ENCODE results near the gene USP22.
A peak's percentile ranks its signal among the peaks of the same experiment; 100 is the strongest.

USP22 gene

DNA sequence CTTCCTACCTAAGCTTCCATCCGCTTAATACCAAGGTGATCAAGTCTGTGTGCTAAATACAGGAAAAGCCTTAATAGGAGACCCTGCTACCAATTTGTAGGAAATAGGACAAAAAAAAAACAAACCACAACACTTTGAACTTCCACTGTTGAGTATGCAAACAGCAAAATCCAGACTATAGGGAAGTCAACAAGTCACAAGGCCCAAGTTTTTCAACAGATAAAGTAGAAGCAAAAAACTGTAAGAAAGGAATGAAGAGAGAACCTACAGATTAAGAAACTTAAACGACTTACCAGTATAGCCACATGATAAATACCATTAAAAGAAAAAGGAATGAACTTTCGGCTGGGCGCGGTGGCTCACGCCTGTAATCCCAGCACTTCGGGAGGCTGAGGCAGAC, 7.4 kb downstream of the USP22 start:
- Histone ChIP-seq H3K27me3 (ENCODE audit: low read length) (no peaks in the 10 kb centered on the region), H3K9me3 (ENCODE audit: insufficient read depth, low read length) (no peaks in the 10 kb centered on the region), H3K4me2 (ENCODE audit: low read depth, low read length, poor library complexity, severe bottlenecking) (peak overlapping the region; percentile 66), H3K27ac (ENCODE audit: low read depth, low read length) (peak overlapping the region; percentile 68), H3F3A (ENCODE audit: insufficient read depth) (peaks cover 34% of the 10 kb centered on the region), H3K9me2 (replicated peaks; ENCODE audit: insufficient read depth, low read length) (no peaks in the 10 kb centered on the region), H3K79me2 (ENCODE audit: insufficient read depth, low read length) (peaks cover 100% of the 10 kb centered on the region), H3K9ac (ENCODE audit: low read length) (peak overlapping the region; percentile 16), H3K36me3 (ENCODE audit: low read length) (peaks cover 16% of the 10 kb centered on the region), H3K4me3 (ENCODE audit: insufficient read depth, low read length, poor library complexity, severe bottlenecking) (peak overlapping the region; percentile 38), H2AFZ (ENCODE audit: low read depth, low read length, severe bottlenecking) (no peak overlapping the region), H4K20me1 (ENCODE audit: low read depth, low read length) (peaks cover 76% of the 10 kb centered on the region)
- TF ChIP-seq, protein P1, sequence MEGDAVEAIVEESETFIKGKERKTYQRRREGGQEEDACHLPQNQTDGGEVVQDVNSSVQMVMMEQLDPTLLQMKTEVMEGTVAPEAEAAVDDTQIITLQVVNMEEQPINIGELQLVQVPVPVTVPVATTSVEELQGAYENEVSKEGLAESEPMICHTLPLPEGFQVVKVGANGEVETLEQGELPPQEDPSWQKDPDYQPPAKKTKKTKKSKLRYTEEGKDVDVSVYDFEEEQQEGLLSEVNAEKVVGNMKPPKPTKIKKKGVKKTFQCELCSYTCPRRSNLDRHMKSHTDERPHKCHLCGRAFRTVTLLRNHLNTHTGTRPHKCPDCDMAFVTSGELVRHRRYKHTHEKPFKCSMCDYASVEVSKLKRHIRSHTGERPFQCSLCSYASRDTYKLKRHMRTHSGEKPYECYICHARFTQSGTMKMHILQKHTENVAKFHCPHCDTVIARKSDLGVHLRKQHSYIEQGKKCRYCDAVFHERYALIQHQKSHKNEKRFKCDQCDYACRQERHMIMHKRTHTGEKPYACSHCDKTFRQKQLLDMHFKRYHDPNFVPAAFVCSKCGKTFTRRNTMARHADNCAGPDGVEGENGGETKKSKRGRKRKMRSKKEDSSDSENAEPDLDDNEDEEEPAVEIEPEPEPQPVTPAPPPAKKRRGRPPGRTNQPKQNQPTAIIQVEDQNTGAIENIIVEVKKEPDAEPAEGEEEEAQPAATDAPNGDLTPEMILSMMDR (IDR thresholded peaks at IDR 0.05; ENCODE audit: insufficient read depth, low read length, poor library complexity, severe bottlenecking) = no peak
- no peak for TF ChIP-seq EZH2phosphoT487 (conservative IDR thresholded peaks at IDR 0.05; ENCODE audit: low read length)

DNA sequence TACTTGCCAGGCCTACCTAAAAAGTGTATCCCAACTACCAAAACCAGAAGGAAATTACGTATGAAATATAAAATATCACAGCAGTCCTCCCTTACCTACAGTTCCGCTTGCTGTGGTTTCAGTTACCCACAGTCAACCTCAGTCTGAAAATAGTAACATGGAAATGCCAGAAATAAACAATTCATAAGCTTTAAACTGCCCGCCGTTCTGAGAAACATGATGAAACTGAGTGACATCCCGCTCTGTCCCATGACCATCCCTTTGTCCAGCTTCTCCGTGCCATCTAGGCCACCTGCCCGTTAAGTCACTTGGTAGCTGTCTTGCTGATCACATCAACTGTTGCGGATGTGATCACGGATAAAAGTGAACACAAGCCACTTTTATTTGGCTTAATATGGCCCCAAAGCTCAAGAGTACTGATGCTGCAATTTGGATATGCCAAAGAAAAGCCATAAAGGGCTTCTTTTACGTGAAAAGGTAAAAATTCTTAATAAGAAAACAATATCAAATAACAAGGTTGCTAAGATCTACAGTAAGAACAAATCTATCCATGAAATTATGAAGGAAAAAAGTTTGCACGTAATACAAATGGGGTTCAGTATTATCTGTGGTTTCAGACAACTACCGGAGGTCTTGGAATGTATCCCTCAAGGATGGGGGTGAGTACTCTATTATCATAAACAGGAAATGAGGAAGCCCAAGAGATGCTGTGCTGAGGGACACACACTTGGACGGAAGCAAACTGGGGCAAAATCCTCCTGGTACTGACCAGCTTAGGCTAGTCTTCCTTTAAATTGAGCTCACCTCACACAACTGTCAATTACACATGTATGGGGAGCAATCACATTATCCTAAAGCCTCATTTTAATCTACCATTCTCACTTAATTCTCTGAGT, 8.2 kb downstream of the USP22 start:
- peak overlapping the region; percentile 68 for H3K27ac ChIP-seq (ENCODE audit: low read depth, low read length)
- peak overlapping the region; percentile 38 for H3K4me3 ChIP-seq (ENCODE audit: insufficient read depth, low read length, poor library complexity, severe bottlenecking)
- H3K9me3 ChIP-seq (ENCODE audit: insufficient read depth, low read length) = no peaks in the 10 kb centered on the region
- peak overlapping the region; percentile 66 for H3K4me2 ChIP-seq (ENCODE audit: low read depth, low read length, poor library complexity, severe bottlenecking)
- H3K27me3 ChIP-seq (ENCODE audit: low read length) = no peaks in the 10 kb centered on the region
- TF ChIP-seq, protein P1 (IDR thresholded peaks at IDR 0.05; ENCODE audit: insufficient read depth, low read length, poor library complexity, severe bottlenecking) = no peak
- TF ChIP-seq EZH2phosphoT487 (conservative IDR thresholded peaks at IDR 0.05; ENCODE audit: low read length) = no peak
- H3K79me2 ChIP-seq (ENCODE audit: insufficient read depth, low read length) = peaks cover 100% of the 10 kb centered on the region
- peaks cover 11% of the 10 kb centered on the region for H3K36me3 ChIP-seq (ENCODE audit: low read length)
- H4K20me1 ChIP-seq (ENCODE audit: low read depth, low read length) = peaks cover 76% of the 10 kb centered on the region
- H3F3A ChIP-seq (ENCODE audit: insufficient read depth) = peaks cover 27% of the 10 kb centered on the region
- no peaks in the 10 kb centered on the region for H3K9me2 ChIP-seq (replicated peaks; ENCODE audit: insufficient read depth, low read length)
- peak overlapping the region; percentile 16 for H3K9ac ChIP-seq (ENCODE audit: low read length)
- H2AFZ ChIP-seq (ENCODE audit: low read depth, low read length, severe bottlenecking) = no peak overlapping the region

DNA sequence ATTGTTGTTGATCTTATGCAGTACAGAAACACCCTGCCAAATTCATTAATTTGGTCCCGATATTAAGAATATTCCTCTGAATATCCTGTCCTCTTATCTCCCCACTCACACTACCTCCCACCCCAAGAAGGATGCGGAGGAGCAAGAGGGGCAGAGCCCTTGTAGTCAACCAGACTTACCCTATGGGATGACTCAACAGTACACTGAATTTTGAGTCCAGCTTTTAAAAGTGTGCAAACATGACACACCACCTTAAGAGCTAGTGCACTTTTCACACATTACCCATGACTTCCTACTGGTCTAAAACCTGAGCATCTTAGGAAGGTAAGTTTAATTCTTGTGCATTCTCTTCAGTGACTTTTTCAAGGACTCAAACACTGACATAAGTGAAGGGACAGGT, 9.5 kb downstream of the USP22 start:
- H3K9me2 ChIP-seq (replicated peaks; ENCODE audit: insufficient read depth, low read length) = no peaks in the 10 kb centered on the region
- no peak overlapping the region for H3K4me3 ChIP-seq (ENCODE audit: insufficient read depth, low read length, poor library complexity, severe bottlenecking)
- no peaks in the 10 kb centered on the region for H3K27me3 ChIP-seq (ENCODE audit: low read length)
- H3K27ac ChIP-seq (ENCODE audit: low read depth, low read length) = no peak overlapping the region
- no peak overlapping the region for H3K4me2 ChIP-seq (ENCODE audit: low read depth, low read length, poor library complexity, severe bottlenecking)
- peaks cover 30% of the 10 kb centered on the region for H3F3A ChIP-seq (ENCODE audit: insufficient read depth)
- H3K36me3 ChIP-seq (ENCODE audit: low read length) = peaks cover 11% of the 10 kb centered on the region
- TF ChIP-seq, protein P1 (IDR thresholded peaks at IDR 0.05; ENCODE audit: insufficient read depth, low read length, poor library complexity, severe bottlenecking) = no peak
- no peak for TF ChIP-seq EZH2phosphoT487 (conservative IDR thresholded peaks at IDR 0.05; ENCODE audit: low read length)
- peaks cover 85% of the 10 kb centered on the region for H4K20me1 ChIP-seq (ENCODE audit: low read depth, low read length)
- no peak overlapping the region for H2AFZ ChIP-seq (ENCODE audit: low read depth, low read length, severe bottlenecking)
- H3K9ac ChIP-seq (ENCODE audit: low read length) = no peak overlapping the region
- H3K9me3 ChIP-seq (ENCODE audit: insufficient read depth, low read length) = no peaks in the 10 kb centered on the region
- peaks cover 100% of the 10 kb centered on the region for H3K79me2 ChIP-seq (ENCODE audit: insufficient read depth, low read length)

Measured in SU-DHL-6 (cell line).